Measurements from ENCODE around the gene TBRG1.
A peak's percentile ranks its signal among the peaks of the same experiment; 100 is the strongest.

Gene TBRG1

DNA sequence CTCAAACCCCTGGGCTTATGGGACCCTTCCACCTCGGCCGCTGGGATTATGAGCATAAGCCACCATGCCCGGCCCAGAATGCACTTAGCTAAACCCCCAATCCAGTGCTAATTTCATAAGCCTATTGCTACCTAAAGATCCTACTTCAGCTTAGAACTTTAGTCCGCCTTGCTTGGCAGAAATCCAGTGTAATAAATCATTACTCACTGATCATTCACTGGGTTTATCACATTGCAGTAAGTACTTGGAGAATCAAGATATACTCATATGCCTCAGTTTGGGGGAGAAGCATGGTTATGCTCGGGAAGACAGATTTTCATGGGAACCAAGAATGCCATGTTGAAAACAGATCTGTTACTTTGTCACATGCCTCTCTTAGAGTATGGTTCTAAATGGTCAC is 3.8 kb upstream of the TBRG1 start:
- DNase-seq (ENCODE audit: low read depth in 2 of 2) = no peak

DNA sequence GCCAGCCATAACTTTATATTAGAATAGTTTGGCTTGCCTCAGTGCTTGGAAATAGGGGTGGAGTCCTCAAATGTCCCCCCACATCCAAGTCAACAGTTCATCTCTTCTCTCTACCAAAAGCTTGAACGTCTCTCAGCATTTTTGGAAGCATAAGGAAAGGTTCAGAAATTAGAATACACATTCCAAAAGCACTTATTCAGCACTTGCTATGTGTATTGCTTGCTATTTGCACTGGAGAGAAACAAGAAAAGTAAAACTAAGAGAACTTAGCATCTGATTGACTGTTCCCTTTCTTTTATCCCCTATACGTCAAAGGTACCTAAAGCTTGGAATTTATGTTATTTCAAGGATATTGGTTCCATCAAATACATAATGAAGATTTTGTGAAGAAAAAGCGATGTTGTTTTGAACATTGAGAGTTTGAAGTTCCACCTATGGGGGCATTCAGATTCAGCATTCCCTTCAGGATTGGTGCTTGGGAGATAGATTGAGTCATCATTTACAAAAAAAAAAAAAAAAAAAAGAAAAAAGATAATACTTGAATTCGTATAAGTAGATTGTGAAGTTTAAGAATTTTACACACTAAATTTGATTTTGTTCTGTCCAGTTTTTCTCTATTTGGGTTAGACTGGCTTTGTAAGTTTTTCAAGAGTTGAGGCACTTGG is 1.3 kb downstream of the TBRG1 start:
- DNase-seq (ENCODE audit: low read depth in 2 of 2) = no peak

DNA sequence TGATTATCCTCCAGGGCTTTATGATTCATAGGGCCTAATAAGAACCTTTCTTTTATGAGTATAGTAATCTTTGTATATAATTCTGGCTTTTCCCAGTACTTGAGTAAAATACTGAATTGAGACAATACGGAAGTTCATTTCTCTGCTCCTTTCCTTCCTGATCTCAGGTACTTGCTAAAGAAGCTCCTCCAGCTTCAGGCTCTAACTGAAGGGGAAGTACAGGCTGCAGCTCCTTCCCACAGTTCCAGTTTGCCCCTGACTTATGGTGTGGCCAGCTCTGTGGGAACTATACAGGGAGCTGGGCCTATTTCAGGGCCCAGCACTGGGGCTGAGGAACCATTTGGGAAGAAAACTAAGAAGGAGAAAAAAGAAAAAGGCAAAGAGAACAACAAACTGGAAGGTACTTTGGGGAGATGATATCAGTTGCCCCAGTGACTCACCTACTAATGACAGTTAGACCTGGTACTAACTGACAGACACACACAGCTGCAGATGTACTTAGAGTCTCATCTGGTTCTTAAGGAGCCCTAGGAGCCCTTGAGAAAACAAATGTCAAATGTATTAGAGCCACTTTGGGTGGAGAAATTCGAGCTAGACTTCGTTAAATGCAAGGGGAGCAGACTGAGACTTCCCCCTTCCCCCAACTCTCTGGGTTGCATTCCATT is 3.0 kb downstream of the TBRG1 start:
- no peak for DNase-seq (ENCODE audit: low read depth in 2 of 2)

DNA sequence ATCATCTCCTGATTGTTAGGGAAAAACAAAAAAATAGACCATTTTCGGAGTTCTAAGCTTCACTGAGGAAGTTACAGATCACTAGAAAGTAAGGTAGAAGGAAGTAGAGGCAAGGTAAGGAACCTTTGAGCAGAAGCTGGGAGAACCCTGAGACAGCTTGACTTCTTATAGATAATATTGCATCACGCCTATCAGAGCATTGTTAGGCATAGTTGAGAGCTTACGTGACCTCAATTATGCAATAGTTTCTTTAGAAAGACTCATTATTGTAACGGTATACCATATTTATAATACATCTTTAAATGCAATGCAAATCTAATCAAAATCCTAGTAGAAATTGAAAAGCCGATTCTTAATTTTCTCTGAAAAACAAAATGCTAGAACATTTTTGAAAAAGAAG is 4.9 kb downstream of the TBRG1 start:
- no peak for DNase-seq (ENCODE audit: low read depth in 2 of 2)

DNA sequence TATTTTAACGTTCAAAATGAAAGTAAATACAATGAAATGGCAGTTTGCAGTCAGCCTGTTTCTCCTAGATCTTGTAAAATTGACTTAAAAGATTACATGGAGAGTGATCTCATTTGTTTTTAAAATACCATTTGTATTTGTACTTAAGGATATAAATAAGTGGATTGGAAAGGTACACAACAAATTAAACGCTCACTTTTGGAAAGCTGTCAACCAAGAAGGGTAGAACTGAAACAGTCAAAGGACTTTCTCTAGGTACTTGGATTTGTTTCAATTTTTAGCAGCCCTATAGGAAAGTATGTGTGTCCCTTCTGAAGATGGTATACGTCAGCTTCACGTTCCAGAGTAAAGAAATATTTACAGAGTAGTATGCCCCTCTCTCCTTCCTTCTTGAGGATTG is 7.3 kb downstream of the TBRG1 start:
- no peak for DNase-seq (ENCODE audit: low read depth in 2 of 2)

DNA sequence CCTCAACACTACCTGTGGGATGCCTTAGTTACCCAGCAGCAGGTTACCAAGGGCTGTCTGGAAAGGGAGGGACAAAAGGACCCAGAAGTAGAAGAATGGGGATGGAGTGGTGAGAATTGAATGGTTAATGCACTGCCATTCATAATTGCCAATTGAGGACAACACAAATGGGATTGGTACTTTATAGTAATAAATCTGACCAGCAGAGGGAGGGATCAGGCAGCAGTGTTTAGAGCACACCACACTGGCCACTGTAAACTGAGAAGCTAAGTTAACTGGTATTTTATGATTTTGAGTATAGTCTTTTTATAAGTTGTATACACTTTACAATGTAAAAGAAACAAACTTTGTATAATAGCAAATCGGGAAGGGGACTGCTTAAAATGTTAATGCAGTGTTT is 10.7 kb downstream of the TBRG1 start:
- no peak for DNase-seq (ENCODE audit: low read depth in 2 of 2)

DNA sequence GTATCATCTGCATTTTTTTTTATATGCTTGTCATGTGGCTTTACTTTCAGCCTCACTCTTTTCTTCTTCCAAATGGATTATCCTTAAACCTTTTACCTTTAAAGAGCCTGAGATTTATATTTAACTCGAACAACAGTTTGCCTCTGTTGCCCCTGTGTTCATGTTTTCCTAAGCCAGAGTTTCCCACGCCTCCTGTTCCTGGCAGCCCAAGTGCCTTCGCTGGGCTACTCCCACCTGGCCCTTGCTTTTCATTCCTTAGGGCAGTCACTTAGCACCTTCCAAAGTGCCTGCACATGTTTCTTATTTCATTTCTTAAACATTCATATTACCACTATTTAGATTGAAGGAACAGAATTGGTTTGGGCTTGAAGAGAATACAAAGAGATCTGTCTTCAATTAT is 13.3 kb downstream of the TBRG1 start:
- DNase-seq (ENCODE audit: low read depth in 2 of 2) = no peak

DNA sequence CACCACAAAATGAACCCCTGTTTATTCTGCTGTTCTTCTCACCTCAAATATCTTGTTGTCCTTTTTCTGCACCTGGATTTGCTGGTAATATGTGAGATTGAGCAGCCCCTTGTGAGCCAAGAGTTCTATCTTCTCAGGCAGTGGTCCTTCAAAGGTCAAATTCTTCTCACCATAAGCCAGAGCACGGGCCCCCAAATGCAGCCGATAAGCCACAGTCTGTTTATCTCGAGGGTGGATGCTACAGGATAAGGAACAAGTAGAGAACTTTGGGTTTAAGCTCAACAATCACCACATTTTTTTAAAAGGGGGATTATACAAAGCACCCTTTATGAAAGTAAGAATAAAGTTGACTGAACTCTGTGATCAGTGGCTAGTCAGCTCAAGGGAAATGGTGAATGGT is 15.8 kb downstream of the TBRG1 start:
- DNase-seq (ENCODE audit: low read depth in 2 of 2) = no peak

DNA sequence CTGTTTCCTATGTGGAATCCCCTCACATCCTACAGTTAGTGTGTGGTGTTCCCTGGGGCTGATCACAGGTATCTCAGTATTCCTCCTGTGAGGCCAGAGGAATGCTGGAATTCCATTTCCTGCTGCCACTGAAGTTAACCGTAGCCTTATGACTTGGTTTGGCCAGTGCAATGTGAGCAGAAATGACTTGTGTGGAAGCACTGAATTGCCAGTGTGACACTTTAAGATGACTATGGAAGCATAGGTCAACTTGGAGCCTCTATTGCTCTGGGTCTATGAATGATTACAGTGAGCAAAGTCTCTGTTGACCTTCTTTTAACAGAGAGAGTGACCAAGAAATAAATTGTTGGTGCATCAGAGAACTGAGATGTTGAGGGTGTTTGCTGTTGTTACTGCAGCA is 16.5 kb downstream of the TBRG1 start:
- DNase-seq (ENCODE audit: low read depth in 2 of 2) = no peak

DNA sequence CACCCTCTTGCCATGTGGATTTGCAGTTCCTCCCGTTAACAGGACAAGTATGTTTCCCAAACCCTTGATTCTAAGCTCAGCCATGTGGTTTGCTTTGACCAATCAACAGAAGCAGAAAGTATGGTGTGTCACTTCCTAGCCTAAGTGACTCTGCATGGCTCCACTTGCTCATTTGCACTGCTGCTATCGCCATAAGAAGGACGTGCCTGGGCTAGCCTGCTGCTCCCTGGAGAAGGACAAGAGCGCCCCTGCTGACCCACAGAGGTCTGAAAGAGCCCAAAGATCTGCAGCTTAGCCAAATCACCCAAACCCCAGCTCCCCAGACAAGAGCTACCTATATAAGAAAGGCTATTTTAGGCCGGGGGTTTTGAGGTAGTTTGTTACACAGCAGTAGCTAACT is 18.0 kb downstream of the TBRG1 start:
- no peak for DNase-seq (ENCODE audit: low read depth in 2 of 2)

DNA sequence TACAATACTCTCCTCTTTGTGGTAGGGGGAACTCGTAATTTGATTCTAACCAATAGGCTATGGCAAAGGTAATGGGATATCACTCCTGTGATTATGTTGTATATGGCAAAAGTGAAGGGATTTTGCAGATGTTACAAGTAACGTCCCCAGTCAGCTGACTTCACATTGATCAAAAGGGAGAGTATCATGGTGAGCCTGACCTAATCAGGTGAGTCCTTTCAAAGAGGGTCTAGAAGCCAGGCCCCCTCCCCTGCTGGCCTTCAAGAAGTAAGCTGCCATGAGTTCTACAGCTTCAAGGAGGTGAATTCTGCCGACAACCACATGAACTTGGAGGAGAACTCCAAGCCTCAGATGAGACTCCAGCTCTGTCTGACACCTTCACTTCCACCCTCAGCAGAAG is 20.0 kb downstream of the TBRG1 start:
- no peak for DNase-seq (ENCODE audit: low read depth in 2 of 2)

DNA sequence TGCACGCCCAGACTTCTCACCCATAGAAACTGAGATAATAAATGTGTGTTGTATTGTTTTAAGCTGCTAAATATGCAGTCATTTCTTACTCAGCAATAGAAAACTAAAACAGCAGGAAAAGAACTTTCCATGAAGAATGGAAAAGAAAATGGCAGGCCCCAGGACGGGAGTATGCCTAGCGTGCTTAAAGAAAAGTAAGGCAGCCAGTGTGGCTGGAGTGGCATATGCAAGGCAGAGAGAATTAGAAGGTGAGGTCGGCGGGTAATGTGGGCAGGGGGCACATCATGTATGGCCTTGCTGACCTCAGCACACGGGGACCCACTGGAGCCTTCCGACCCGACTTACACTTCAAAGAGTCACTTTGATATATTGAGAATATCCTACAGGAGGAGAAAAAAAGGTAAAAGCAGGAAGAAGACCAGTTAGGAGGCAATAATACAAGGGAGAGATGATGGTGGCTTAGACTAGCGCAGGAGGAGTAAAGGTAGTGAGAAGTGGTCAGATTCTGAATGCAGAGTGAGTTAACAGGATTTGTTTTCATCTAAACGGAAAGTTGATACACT is 20.5 kb downstream of the TBRG1 start:
- DNase-seq (ENCODE audit: low read depth in 2 of 2) = no peak

DNA sequence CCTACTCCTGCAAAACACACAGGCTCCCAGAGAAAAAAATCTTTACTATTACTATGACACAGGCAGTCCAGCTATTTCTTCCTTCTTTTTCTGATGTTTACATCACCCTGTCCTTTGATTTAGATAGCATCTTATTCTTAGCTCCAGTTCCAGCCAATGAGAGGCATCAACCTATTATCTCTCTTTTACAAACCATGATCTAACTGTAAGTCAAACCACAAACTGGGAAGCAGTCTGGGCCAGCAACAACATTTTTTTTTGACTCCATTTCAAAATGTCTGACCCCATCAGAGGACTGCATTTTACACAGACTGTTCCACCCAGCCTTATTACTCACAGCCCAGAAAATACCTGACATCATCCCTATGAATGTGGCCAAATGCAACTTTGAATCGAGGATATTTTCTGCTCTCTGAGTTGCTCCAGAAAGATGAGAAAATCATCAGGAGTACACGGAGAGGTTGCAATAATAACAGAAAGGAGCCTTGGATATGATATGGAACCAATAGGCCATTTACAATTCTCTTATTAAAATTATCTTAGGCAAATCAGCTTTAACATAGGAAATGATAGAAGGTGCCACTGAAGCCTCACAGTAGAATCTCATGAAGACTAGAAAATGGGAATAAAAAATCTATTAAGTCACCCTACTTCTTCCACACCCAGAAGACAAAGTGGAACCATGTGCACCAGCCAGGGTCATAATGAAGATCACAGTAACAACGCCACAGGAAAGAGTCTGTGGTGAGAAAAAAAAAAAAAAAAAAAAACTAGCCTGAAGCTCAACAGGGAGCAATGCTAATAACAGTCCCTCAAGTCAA is 21.2 kb downstream of the TBRG1 start:
- DNase-seq (ENCODE audit: low read depth in 2 of 2) = no peak

DNA sequence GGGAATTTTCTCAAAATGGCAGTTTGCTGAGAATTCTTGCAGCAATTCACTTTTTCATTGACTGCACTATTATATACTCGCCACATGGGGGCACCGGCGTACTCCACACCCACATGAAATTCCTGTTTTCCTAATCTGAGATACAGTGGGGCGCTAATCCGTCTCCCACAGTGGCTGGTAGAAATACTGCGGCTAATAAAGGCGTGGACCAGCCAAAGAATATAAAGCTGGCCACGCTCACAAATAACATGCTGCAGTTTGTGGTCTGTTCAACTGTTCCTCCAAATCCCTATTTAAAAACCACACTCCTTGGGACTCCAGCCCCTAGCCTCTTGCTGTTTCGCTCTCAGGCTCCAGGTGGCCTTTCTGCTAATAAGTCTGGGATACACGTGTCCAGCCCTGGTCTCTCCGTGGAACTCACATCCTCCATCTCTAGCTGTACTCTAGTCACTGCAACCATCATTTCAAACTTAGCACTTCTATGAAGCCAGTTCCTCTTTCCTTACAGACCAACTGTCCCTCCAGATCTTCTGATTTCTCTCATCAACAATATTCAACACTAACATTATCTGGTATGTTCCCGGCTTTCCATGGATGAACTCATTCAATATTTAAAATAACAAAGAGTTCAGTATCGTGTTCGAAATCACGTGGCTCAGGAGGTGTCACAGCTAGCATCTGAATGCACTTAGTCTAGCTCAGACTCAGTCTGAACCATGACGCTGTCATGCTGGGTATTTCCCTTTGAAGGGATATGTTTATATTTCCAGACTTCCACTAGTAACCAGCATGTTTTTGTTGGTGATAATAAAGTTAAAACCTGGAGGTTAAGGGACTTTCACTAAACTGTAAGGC is 22.0 kb downstream of the TBRG1 start:
- DNase-seq (ENCODE audit: low read depth in 2 of 2) = peak in 1 of 2 donors; percentile 2

DNA sequence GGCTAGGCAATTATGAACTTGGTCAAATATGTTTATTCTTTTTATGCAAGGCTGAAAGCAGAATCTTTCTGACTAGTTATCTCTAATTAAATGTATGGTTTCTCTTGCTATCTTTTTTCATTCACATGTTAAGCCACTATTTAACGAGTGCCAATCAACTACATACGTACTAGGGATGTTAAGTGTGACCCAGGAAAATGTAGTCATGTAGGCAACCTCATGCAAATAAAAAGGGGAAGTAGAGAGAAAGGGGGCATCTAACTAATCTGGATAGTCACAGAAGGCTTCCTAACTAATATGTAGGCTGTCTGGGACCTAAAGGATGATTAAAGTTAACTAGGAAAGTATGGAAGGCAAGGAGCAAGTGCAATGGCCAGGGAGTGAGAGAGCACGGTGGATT is 23.5 kb downstream of the TBRG1 start:
- DNase-seq (ENCODE audit: low read depth in 2 of 2) = no peak

DNA sequence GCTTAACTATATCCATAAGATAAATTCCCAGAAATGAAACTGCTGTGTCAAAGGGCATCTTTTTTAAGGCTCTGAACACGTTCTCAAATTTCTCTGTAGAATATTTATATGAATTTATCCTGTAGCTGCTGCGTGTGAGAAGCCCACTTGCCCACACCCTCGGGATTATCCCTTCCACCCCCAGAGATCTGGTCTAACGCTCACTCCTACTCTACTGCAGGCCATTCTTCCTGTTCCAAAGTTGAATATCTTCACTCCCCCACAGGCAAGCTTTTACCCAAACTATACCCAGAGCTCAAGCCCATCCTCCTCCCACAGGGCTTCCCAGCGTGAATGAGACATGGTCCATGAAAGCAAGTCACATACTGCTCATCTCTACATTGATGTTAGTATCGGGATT is 25.9 kb downstream of the TBRG1 start:
- no peak for DNase-seq (ENCODE audit: low read depth in 2 of 2)

DNA sequence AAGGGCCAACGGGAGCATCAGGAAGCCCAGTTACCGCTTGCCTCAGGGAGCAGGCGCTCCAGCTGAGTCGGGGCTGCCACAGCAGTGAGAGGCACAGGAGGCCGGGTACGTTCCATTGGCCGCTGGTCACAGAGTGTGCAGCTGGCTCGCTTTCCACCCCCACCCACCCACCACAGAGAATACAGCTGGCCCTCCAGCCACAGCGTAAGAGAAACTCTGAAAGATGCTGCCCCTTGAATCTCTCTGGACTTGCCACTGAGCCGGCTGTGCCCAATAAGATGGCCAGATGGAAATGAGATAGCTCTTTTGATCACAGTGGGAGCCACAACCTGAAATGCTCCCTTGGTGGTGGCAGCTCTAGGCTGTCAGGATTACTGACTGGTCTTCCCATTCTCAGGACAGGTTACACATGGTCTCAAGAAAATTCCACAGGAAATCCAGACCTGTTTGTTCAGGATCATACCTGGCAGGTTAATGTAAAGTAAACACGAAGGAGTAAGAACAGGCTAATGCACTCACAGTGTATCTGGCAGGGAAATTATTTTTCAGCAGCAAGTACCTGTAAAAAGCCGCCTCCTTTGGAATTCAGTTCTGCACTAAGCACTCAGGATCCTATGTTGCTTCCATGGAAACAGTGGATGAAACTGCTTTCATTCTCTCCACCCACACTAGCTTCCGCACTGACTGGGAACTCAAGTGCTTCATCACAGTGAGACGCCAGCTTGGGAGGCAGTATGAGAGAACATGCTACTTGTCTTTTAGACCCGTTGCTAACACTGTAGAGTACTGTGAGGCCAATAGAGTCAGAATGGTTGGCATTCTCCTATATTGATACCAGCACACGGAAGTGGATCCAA is 34.3 kb downstream of the TBRG1 start:
- DNase-seq (ENCODE audit: low read depth in 2 of 2) = no peak

DNA sequence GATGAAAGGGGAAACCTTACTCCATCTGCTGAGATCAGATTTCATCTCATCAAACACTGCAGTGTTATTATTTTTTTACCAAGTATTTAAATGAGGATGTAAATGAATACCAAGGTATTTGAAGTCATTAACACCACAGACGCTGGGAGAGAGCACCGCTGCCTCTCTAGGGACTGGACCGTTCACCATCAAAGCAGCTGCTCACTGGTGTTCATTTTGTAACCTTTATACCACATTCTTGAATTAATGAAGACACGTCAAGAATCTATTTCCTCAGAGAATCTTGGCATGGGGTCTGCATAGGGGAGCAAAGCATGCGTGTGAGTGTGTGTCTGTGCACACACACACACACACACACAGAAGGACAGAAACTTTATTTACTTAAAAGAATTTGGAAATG is 35.2 kb downstream of the TBRG1 start:
- no peak for DNase-seq (ENCODE audit: low read depth in 2 of 2)

DNA sequence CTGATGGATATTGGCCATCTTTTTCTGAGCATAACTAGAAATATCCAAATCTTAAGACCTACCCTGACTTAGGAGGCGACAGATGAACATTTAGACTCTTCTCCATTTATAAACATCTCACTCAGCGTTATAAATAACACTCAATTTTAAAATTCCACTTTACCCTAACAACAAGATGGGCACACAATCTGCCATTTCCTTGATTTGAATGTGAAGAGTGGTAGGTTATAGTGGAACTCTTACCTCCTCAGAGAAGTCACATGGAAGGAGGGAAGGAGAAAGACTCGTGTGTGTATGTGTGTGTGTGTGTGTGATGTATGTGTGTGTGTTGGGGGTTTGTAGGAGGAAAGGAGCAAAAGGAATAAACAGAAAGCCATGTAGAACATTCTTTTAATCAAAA is 35.8 kb downstream of the TBRG1 start:
- no peak for DNase-seq (ENCODE audit: low read depth in 2 of 2)

DNA sequence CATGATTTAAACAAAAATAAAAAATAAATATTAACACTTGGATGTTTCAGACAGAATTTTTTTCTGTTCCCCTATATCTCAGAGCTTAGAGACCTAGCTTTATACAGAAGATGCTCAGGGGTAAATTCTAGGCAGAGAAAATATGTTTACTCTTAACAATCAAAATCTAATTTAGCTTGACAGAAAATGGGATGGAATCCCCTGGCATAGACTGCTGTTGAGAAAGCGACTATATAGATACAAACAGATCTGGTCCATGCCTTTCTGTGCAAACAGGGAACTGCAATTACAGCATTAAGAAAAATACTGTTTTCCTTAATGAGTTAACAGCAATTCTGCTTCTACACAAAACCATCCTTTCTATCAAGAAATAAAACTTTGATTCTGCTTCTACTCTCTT is 36.3 kb downstream of the TBRG1 start:
- no peak for DNase-seq (ENCODE audit: low read depth in 2 of 2)

DNA sequence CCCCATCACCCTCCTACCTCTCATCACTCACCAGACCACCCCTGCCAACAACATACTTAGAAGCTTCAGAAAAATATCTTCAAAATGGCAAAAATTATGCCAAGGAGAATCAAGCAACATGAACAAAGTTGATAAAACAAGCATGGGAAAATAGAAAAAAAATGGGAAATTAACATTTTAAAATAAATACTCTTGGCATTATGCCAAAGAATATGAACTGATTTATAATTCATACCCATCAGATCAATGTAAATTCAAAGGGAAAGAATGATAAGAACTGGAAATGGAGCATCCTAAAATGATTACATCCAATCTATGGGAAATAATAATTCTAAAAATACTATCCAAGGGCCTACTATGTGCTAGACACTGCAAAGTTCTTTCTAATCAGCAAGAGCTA is 38.9 kb downstream of the TBRG1 start:
- DNase-seq (ENCODE audit: low read depth in 2 of 2) = no peak

Data from stimulated activated CD8-positive, alpha-beta memory T cell treated with anti-CD3 and anti-CD28 coated beads, Interleukin-2, amount 100 ng/mL, for 1 hour (primary cell).